IMR-90 (cell line): Measurements from ENCODE around the gene AZU1. TPM values are rescaled to one million over a fixed set of nuclear protein-coding genes. Genes with fewer than 3 reads are reported as not detected.

Source experiments
- ATAC-seq: fragments of 200-7000 bp; cut with Tn5 transposase; 2 replicates; pipeline ENCODE4 v1.9.1; 2020; ENCODE audit warnings: low read depth, mild to moderate bottlenecking, moderate library complexity
- BruUV-seq: library from RNA; stranded (reverse); fragments of 400-500 nt; replicated peaks from 2 replicates; lab custom pipeline; 2021; lab: Mats Ljungman, UMichigan
- CTCF ChIA-PET: fragments of 300-600 bp; formaldehyde crosslinking; extraction: SDS; loops from one replicate; lab custom pipeline; 2021; ENCODE audit warnings: antibody characterized with exemption; lab: Yijun Ruan, JAX
- POLR2A ChIA-PET: fragments of 300-600 bp; sonication (Branson Sonifier 250); formaldehyde crosslinking; loops from one replicate; lab custom pipeline; 2022; ENCODE audit warnings: antibody characterized with exemption; ENCODE audit not compliant: unreplicated experiment; lab: Charles Lee
- DNase-seq: peaks from one replicate; pipeline ENCODE4 v3.0.0; 2013
- H2AFZ ChIP-seq: replicated peaks from 2 replicates; pipeline ENCODE3; 2013; ENCODE audit warnings: low read length, mild to moderate bottlenecking; ENCODE audit not compliant: poor library complexity
- H2AK5ac ChIP-seq: 2 replicates; pipeline ENCODE4 v1.6.1; 2013; ENCODE audit warnings: low read depth, low read length, inconsistent platforms
- H2AK9ac ChIP-seq: replicated peaks from 2 replicates; pipeline ENCODE3; 2013; ENCODE audit warnings: mild to moderate bottlenecking, low read depth, low read length, moderate library complexity; ENCODE audit not compliant: poor library complexity
- H2BK120ac ChIP-seq: 2 replicates; pipeline ENCODE4 v1.6.1; 2013; ENCODE audit warnings: low read depth, low read length, inconsistent platforms
- H2BK15ac ChIP-seq: 3 replicates; pipeline ENCODE4 v1.6.1; 2013; ENCODE audit warnings: low read depth, low read length, inconsistent platforms
- H2BK20ac ChIP-seq: 2 replicates; pipeline ENCODE4 v1.6.1; 2013; ENCODE audit warnings: low read depth, mild to moderate bottlenecking, inconsistent platforms, low read length, moderate library complexity
- H2BK5ac ChIP-seq: 2 replicates; pipeline ENCODE4 v1.6.1; 2013; ENCODE audit warnings: mild to moderate bottlenecking, low read depth, low read length, inconsistent platforms; ENCODE audit not compliant: poor library complexity, severe bottlenecking
- H3K14ac ChIP-seq: replicated peaks from 2 replicates; pipeline ENCODE4 v1.6.1; 2013; ENCODE audit warnings: low read depth, low read length, inconsistent platforms
- H3K18ac ChIP-seq: 2 replicates; pipeline ENCODE4 v1.6.1; 2013; ENCODE audit warnings: low read depth, low read length, control low read depth
- H3K23ac ChIP-seq: 2 replicates; pipeline ENCODE4 v1.6.1; 2013; ENCODE audit warnings: low read depth, low read length, inconsistent platforms
- H3K27ac ChIP-seq: 2 replicates; pipeline ENCODE4 v1.5.1; 2013; ENCODE audit warnings: mild to moderate bottlenecking, control low read depth, low read length; ENCODE audit not compliant: insufficient read depth
- H3K27me3 ChIP-seq: 2 replicates; pipeline ENCODE4 v1.6.1; 2013; ENCODE audit warnings: low read length; ENCODE audit not compliant: control insufficient read depth, insufficient read depth
- H3K36me3 ChIP-seq: 2 replicates; pipeline ENCODE4 v1.6.1; 2013; ENCODE audit warnings: low read length, mixed read lengths; ENCODE audit not compliant: control insufficient read depth, insufficient read depth
- H3K4ac ChIP-seq: 2 replicates; pipeline ENCODE4 v1.6.1; 2013; ENCODE audit warnings: low read depth, low read length, inconsistent platforms
- H3K4me1 ChIP-seq: 2 replicates; pipeline ENCODE4 v1.6.1; 2013; ENCODE audit warnings: low read length, mixed read lengths; ENCODE audit not compliant: control insufficient read depth, insufficient read depth
- H3K4me2 ChIP-seq: 2 replicates; pipeline ENCODE4 v1.6.1; 2013; ENCODE audit warnings: low read depth, mild to moderate bottlenecking, control low read depth, low read length, moderate library complexity
- H3K4me3 ChIP-seq: 2 replicates; pipeline ENCODE4 v1.5.1; 2013; ENCODE audit warnings: low read depth, mild to moderate bottlenecking, control low read depth, low read length, moderate library complexity; ENCODE audit not compliant: insufficient read depth
- H3K56ac ChIP-seq: 2 replicates; pipeline ENCODE4 v1.6.1; 2013; ENCODE audit warnings: low read length, inconsistent platforms; ENCODE audit not compliant: insufficient read depth; ENCODE audit errors: extremely low read depth
- H3K79me1 ChIP-seq, 2 experiments: 2 replicates each; pipeline ENCODE4 v1.6.1; 2013; ENCODE audit warnings: low read length in 2 of 2, inconsistent platforms in 1 of 2, low read depth in 1 of 2
- H3K9ac ChIP-seq: 2 replicates; pipeline ENCODE4 v1.6.1; 2013; ENCODE audit warnings: low read depth, low read length, control low read depth
- H3K9me1 ChIP-seq: 2 replicates; pipeline ENCODE4 v1.6.1; 2013; ENCODE audit warnings: low read length, inconsistent platforms; ENCODE audit not compliant: insufficient read depth
- H3K9me3 ChIP-seq: 2 replicates; pipeline ENCODE4 v1.6.1; 2013; ENCODE audit warnings: low read length; ENCODE audit not compliant: control insufficient read depth, insufficient read depth
- H4K20me1 ChIP-seq: 2 replicates; pipeline ENCODE4 v1.6.1; 2013; ENCODE audit warnings: low read length, inconsistent platforms; ENCODE audit not compliant: insufficient read depth
- H4K5ac ChIP-seq: 2 replicates; pipeline ENCODE4 v1.6.1; 2013; ENCODE audit warnings: mild to moderate bottlenecking, low read depth, low read length, control low read depth
- H4K8ac ChIP-seq, 2 experiments: 2 replicates each; pipeline ENCODE4 v1.6.1; 2013; ENCODE audit warnings: low read depth in 2 of 2, low read length in 2 of 2, control low read depth in 1 of 2, inconsistent platforms in 1 of 2
- H4K91ac ChIP-seq: 2 replicates; pipeline ENCODE4 v1.6.1; 2013; ENCODE audit warnings: low read depth, low read length, inconsistent platforms; ENCODE audit not compliant: insufficient read depth
- CEBPB ChIP-seq: IDR thresholded peaks from 2 replicates; pipeline ENCODE4 v1.6.1; 2012; ENCODE audit warnings: low read depth, low read length, improper control_type of control experiment
- CHD1 ChIP-seq: IDR thresholded peaks from 2 replicates; pipeline ENCODE4 v1.6.1; 2012; ENCODE audit warnings: low read depth, low read length, improper control_type of control experiment
- FOS ChIP-seq: fragments of 150-350 bp; IDR thresholded peaks from 2 replicates; pipeline ENCODE4 v1.6.1; 2016; ENCODE audit warnings: low read depth, low read length
- MXI1 ChIP-seq: IDR thresholded peaks from 2 replicates; pipeline ENCODE4 v1.6.1; 2012; ENCODE audit warnings: low read depth, mild to moderate bottlenecking, low read length, moderate library complexity, borderline replicate concordance
- RFX5 ChIP-seq: IDR thresholded peaks from 2 replicates; pipeline ENCODE4 v1.8.0; 2012; ENCODE audit warnings: low read depth, mild to moderate bottlenecking, low read length, moderate library complexity
- SMC3 ChIP-seq: fragments of 150-350 bp; IDR thresholded peaks from 2 replicates; pipeline ENCODE4 v1.6.1; 2016; ENCODE audit warnings: low read depth, mild to moderate bottlenecking, antibody characterized with exemption, low read length, moderate library complexity
- WGBS, 2 experiments: methylation state at CpG; one replicate each; pipeline versions ENCODE4 v1.1.5 to v1.1.7; 2013; ENCODE audit warnings: missing lambda C conversion rate in 2 of 2; ENCODE audit not compliant: insufficient read length in 1 of 2; ENCODE audit errors: extremely low coverage in 2 of 2; 5-methylcytosine and 5-hydroxymethylcytosine counted together
- dilution Hi-C: fragments of 300-500 bp; cut with HindIII; formaldehyde crosslinking; loops from one replicate; pipeline ENCODE4 v1.14.3; 2018; ENCODE audit warnings: low sequenced_read_pairs; ENCODE audit not compliant: unreplicated experiment
- in situ Hi-C: fragments of 300-500 bp; cut with MboI; formaldehyde crosslinking; loops from 3 replicates; pipeline ENCODE4 v1.14.3; 2019; ENCODE audit warnings: low sequenced_read_pairs, inconsistent platforms, mixed read lengths
- intact Hi-C: fragments of 100-400 bp; cut with micrococcal nuclease; formaldehyde crosslinking; loops from 2 replicates; pipeline ENCODE4 v1.10.0; 2022
- polyA plus RNA-seq, 3 experiments: library from polyadenylated mRNA; depleted of rRNA; stranded (reverse); fragments of >200 nt; gene quantifications; 2 replicates each; pipeline ENCODE4 v1.2.3, GENCODE V29; 2012; ENCODE audit warnings: low replicate concordance in 1 of 3
- total RNA-seq: library from RNA; depleted of rRNA; stranded (reverse); fragments of >200 nt; gene quantifications from 2 replicates; pipeline ENCODE4 v1.2.3, GENCODE V29; 2012

Gene AZU1
- total and polyA plus RNA-seq, 2 of the 4 experiments (the other 2 are of a cell fraction), result 0.12 TPM; not detected in 1

GRCh38 chr19:823565-824121 lies 4.0 kb upstream of the AZU1 start:
- no peak overlapping the region; the same call in 1 of the 2 replicates for H3K4me2 ChIP-seq
- H2AFZ ChIP-seq, result peak overlapping the region; percentile 2
- no peak for DNase-seq
- ChIA-PET CTCF (no interaction called here), POLR2A (no interaction called here)
- no peak overlapping the region for H4K91ac ChIP-seq
- in situ Hi-C loops, result no loop called here
- intact Hi-C loops, result no loop called here
- no peak overlapping the region for H2BK120ac ChIP-seq
- H3K14ac ChIP-seq, result no peak overlapping the region
- no peak overlapping the region for H3K9ac ChIP-seq
- H2AK9ac ChIP-seq, result no peak overlapping the region
- ATAC-seq, result 0 out of 2 replicates have a peak, but pooled peaks have one; percentile 18
- no peaks in the 10 kb centered on the region for H3K36me3 ChIP-seq
- WGBS, 2 experiments, result 60% methylated on average over 4 of the region's 12 CpGs; no CpG with 5 or more reads in 1 of the 2 experiments
- peaks cover 3% of the 10 kb centered on the region; the same call in 1 of the 2 replicates for H3K4me1 ChIP-seq
- H3K23ac ChIP-seq, result no peak overlapping the region
- no TSS peak for BruUV-seq
- TF ChIP-seq MXI1, result no peak
- 0 out of 2 replicates have a peak, but pooled peaks have one; percentile 4 for TF ChIP-seq CEBPB
- no peak for TF ChIP-seq RFX5
- TF ChIP-seq SMC3, result no peak
- TF ChIP-seq FOS, result no peak
- TF ChIP-seq CHD1, result no peak
- no peaks in the 10 kb centered on the region for H3K9me1 ChIP-seq
- H2BK5ac ChIP-seq, result no peak overlapping the region
- no peak overlapping the region for H4K5ac ChIP-seq
- no peak overlapping the region for H4K8ac ChIP-seq
- H3K79me1 ChIP-seq, result no peaks in the 10 kb centered on the region
- no peak overlapping the region for H3K4ac ChIP-seq
- H3K9me3 ChIP-seq, result no peaks in the 10 kb centered on the region
- H3K4me3 ChIP-seq, result no peak overlapping the region
- H3K27me3 ChIP-seq, result peaks cover 2% of the 10 kb centered on the region; the same call in 1 of the 2 replicates
- dilution Hi-C loops, result no loop called here
- H2BK20ac ChIP-seq, result no peak overlapping the region
- H3K56ac ChIP-seq, result no peak overlapping the region
- no peaks in the 10 kb centered on the region for H4K20me1 ChIP-seq
- no peak overlapping the region for H2BK15ac ChIP-seq
- H3K18ac ChIP-seq, result no peak overlapping the region
- no peak overlapping the region for H3K27ac ChIP-seq
- no peak overlapping the region; the same call in 1 of the 2 replicates for H2AK5ac ChIP-seq
